ENCODE results near the gene TRIL.

DNA sequence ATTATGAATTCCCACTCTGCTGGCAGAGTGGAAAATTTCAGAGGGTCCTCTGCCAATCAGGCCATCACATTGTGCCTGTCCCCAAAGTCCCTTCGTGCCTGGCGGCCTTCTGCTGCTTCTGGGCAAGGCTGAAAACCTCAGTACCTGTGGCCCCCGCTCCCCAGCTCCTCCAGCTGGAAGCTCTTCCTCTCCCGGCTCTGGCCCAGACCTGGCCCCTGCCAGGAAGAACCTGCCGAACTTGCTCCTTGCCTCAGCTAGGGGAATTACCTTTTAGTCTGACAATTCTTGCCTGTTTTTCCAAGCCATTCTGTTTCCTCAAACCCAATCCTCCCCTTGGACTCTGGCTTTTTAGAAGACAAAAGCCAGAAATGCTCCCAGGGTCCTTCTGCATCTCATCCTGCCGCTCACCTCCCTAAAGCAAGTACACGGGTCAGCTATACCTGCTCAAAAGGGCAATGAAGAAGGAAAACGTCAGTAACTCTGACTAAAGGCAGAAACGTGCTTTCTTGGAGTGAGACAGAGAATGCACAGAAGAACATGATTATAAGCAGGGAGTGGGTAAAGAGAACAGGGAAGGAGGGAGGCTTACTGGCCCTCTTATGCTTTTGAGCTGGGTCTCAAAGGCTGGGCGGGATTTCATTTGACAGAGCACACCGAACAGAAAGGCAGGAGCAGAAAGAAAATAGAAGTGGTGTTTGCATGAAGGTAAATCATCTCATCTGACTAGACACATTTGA lies 28.1 kb upstream of the TRIL start:
- TF ChIP-seq, protein P1, sequence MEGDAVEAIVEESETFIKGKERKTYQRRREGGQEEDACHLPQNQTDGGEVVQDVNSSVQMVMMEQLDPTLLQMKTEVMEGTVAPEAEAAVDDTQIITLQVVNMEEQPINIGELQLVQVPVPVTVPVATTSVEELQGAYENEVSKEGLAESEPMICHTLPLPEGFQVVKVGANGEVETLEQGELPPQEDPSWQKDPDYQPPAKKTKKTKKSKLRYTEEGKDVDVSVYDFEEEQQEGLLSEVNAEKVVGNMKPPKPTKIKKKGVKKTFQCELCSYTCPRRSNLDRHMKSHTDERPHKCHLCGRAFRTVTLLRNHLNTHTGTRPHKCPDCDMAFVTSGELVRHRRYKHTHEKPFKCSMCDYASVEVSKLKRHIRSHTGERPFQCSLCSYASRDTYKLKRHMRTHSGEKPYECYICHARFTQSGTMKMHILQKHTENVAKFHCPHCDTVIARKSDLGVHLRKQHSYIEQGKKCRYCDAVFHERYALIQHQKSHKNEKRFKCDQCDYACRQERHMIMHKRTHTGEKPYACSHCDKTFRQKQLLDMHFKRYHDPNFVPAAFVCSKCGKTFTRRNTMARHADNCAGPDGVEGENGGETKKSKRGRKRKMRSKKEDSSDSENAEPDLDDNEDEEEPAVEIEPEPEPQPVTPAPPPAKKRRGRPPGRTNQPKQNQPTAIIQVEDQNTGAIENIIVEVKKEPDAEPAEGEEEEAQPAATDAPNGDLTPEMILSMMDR (IDR thresholded peaks at IDR 0.05), result no peak
- TF ChIP-seq POLR2A (IDR thresholded peaks at IDR 0.05), result no peak
- TF ChIP-seq POLR2AphosphoS5 (IDR thresholded peaks at IDR 0.05; ENCODE audit: insufficient read depth in 1 of 2, low read depth in 1 of 2), result no peak
